ENCODE results near the gene CA14. TPM values are rescaled to one million over a fixed set of nuclear protein-coding genes. Genes with fewer than 3 reads are reported as not detected.
A peak's percentile ranks its signal among the peaks of the same experiment; 100 is the strongest.

Gene CA14
- total RNA-seq, 1 experiment from 2014 or later, result not detected

- intact Hi-C loops (cut with micrococcal nuclease; ENCODE audit: unreplicated experiment), result no loop called here
- H3K27ac Mint-ChIP-seq (ENCODE audit: unreplicated experiment), result no peak overlapping the region
- no peaks in the 10 kb centered on the region for H3K9me3 ChIP-seq
Measured at GRCh38 chr1:150221552-150221951, 36.0 kb upstream of the CA14 start.

GRCh38 chr1:150224983-150225382, 32.6 kb upstream of the CA14 start:
- DNase-seq, result no peak
- peaks cover 35% of the 10 kb centered on the region for H3K36me3 Mint-ChIP-seq (ENCODE audit: insufficient read depth, unreplicated experiment)
- intact Hi-C loops (cut with micrococcal nuclease; ENCODE audit: unreplicated experiment), result no loop called here
- no peaks in the 10 kb centered on the region for H3K9me3 ChIP-seq
- H3K36me3 ChIP-seq (ENCODE audit: control insufficient read depth, insufficient read depth, low read length), result no peaks in the 10 kb centered on the region
- H3K4me1 Mint-ChIP-seq (ENCODE audit: low read depth, unreplicated experiment), result no peaks in the 10 kb centered on the region
- no peaks in the 10 kb centered on the region for H3K27me3 ChIP-seq (replicated peaks; ENCODE audit: control insufficient read depth, insufficient read depth, low read length)
- ChIA-PET CTCF (no interaction called here), POLR2A (interaction anchor here (0.6 kb wide), 1 partner anchor 1107 kb away, joined by 3 read pairs; no protein-coding TSS in a partner anchor)
- no peak overlapping the region for H3K4me3 ChIP-seq (ENCODE audit: low read depth, low read length)
- no peak for TF ChIP-seq CTCF (IDR thresholded peaks at IDR 0.05; ENCODE audit: insufficient read depth in 1 of 2, low read depth in 1 of 2, low read length in 1 of 2, severe bottlenecking in 1 of 2, unreplicated experiment in 1 of 2)
- H3K4me1 ChIP-seq, result no peaks in the 10 kb centered on the region
- H3K27ac Mint-ChIP-seq (ENCODE audit: unreplicated experiment), result no peak overlapping the region
- no TSS peak for BruUV-seq (replicated peaks)
- no peaks in the 10 kb centered on the region for H3K9me3 Mint-ChIP-seq (ENCODE audit: unreplicated experiment)
- no peaks in the 10 kb centered on the region for H3K27me3 Mint-ChIP-seq (ENCODE audit: insufficient read depth, unreplicated experiment)
- H3K4me3 Mint-ChIP-seq (ENCODE audit: unreplicated experiment), result no peak overlapping the region

More at GRCh38 chr1:150221552-150221951, 36.0 kb upstream of the CA14 start:
- no TSS peak for BruUV-seq (replicated peaks)
- Histone ChIP-seq H3K27me3 (replicated peaks; ENCODE audit: control insufficient read depth, insufficient read depth, low read length) (no peaks in the 10 kb centered on the region), H3K36me3 (ENCODE audit: control insufficient read depth, insufficient read depth, low read length) (no peaks in the 10 kb centered on the region), H3K4me1 (no peaks in the 10 kb centered on the region), H3K4me3 (ENCODE audit: low read depth, low read length) (no peak overlapping the region)
- no peak for DNase-seq
- ChIA-PET CTCF (interaction anchor here (0.5 kb wide), 1 partner anchor 27 kb away, joined by 3 read pairs; no protein-coding TSS in a partner anchor), POLR2A (no interaction called here)
- peaks cover 27% of the 10 kb centered on the region for H3K36me3 Mint-ChIP-seq (ENCODE audit: insufficient read depth, unreplicated experiment)
- peak; percentile 45 to 57 for TF ChIP-seq CTCF (IDR thresholded peaks at IDR 0.05; ENCODE audit: insufficient read depth in 1 of 2, low read depth in 1 of 2, low read length in 1 of 2, severe bottlenecking in 1 of 2, unreplicated experiment in 1 of 2)
- H3K9me3 Mint-ChIP-seq (ENCODE audit: unreplicated experiment), result no peaks in the 10 kb centered on the region
- H3K27me3 Mint-ChIP-seq (ENCODE audit: insufficient read depth, unreplicated experiment), result no peaks in the 10 kb centered on the region
- H3K4me1 Mint-ChIP-seq (ENCODE audit: low read depth, unreplicated experiment), result no peaks in the 10 kb centered on the region
- no peak overlapping the region for H3K4me3 Mint-ChIP-seq (ENCODE audit: unreplicated experiment)

GRCh38 chr1:150225546-150225945, 32.0 kb upstream of the CA14 start:
- no TSS peak for BruUV-seq (replicated peaks)
- H3K9me3 ChIP-seq, result no peaks in the 10 kb centered on the region
- no peak for TF ChIP-seq CTCF (IDR thresholded peaks at IDR 0.05; ENCODE audit: insufficient read depth in 1 of 2, low read depth in 1 of 2, low read length in 1 of 2, severe bottlenecking in 1 of 2, unreplicated experiment in 1 of 2)
- H3K4me3 ChIP-seq (ENCODE audit: low read depth, low read length), result no peak overlapping the region
- no peak overlapping the region for H3K27ac Mint-ChIP-seq (ENCODE audit: unreplicated experiment)
- no peaks in the 10 kb centered on the region for H3K9me3 Mint-ChIP-seq (ENCODE audit: unreplicated experiment)
- DNase-seq, result no peak
- H3K36me3 ChIP-seq (ENCODE audit: control insufficient read depth, insufficient read depth, low read length), result no peaks in the 10 kb centered on the region
- H3K27me3 Mint-ChIP-seq (ENCODE audit: insufficient read depth, unreplicated experiment), result no peaks in the 10 kb centered on the region
- H3K4me1 ChIP-seq, result no peaks in the 10 kb centered on the region
- no peaks in the 10 kb centered on the region for H3K4me1 Mint-ChIP-seq (ENCODE audit: low read depth, unreplicated experiment)
- POLR2A ChIA-PET, result no interaction called here
- no peaks in the 10 kb centered on the region for H3K27me3 ChIP-seq (replicated peaks; ENCODE audit: control insufficient read depth, insufficient read depth, low read length)
- intact Hi-C loops (cut with micrococcal nuclease; ENCODE audit: unreplicated experiment), result no loop called here
- H3K36me3 Mint-ChIP-seq (ENCODE audit: insufficient read depth, unreplicated experiment), result peaks cover 35% of the 10 kb centered on the region
- CTCF ChIA-PET, result no interaction called here
- no peak overlapping the region for H3K4me3 Mint-ChIP-seq (ENCODE audit: unreplicated experiment)

Measured in Caco-2 (cell line).